KOPT-K1 (cell line): ENCODE measurements around the gene SYT6.

Experiments used
- H3K27ac ChIP-seq: fragments of 200-600 bp; sonication (generic); 2 replicates; pipeline ENCODE4 v1.5.1; 2016; ENCODE audit warnings: antibody characterized with exemption, mild to moderate bottlenecking, low read depth, low read length; ENCODE audit not compliant: poor library complexity, severe bottlenecking
- H3K36me3 ChIP-seq: fragments of 200-600 bp; sonication (generic); 2 replicates; pipeline ENCODE4 v1.5.1; 2017; ENCODE audit warnings: antibody characterized with exemption, mild to moderate bottlenecking, low read length, moderate library complexity; ENCODE audit not compliant: insufficient read depth
- H3K9me3 ChIP-seq: fragments of 200-600 bp; sonication (generic); 2 replicates; pipeline ENCODE4 v1.5.1; 2017; ENCODE audit warnings: antibody characterized with exemption, low read length, mild to moderate bottlenecking; ENCODE audit not compliant: insufficient read depth, poor library complexity, severe bottlenecking

Gene SYT6, protein sequence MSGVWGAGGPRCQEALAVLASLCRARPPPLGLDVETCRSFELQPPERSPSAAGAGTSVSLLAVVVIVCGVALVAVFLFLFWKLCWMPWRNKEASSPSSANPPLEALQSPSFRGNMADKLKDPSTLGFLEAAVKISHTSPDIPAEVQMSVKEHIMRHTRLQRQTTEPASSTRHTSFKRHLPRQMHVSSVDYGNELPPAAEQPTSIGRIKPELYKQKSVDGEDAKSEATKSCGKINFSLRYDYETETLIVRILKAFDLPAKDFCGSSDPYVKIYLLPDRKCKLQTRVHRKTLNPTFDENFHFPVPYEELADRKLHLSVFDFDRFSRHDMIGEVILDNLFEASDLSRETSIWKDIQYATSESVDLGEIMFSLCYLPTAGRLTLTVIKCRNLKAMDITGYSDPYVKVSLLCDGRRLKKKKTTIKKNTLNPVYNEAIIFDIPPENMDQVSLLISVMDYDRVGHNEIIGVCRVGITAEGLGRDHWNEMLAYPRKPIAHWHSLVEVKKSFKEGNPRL

GRCh38 chr1:114153261-114154145 is at the start of gene SYT6:
Gene SYT6, minus strand, starts transcription at chr1:114153869. Its CDS starts 97 bp downstream, at chr1:114153772.
- Histone ChIP-seq H3K36me3 (no peaks in the 10 kb centered on the region), H3K27ac (no peak within 1 kb of the TSS), H3K9me3 (peaks cover 18% of the 10 kb centered on the region)

- no peak overlapping the region for H3K27ac ChIP-seq
- H3K36me3 ChIP-seq = no peaks in the 10 kb centered on the region
- H3K9me3 ChIP-seq = no peaks in the 10 kb centered on the region
Measured at GRCh38 chr1:114201486-114201885, 47.8 kb upstream of the SYT6 start.

- Histone ChIP-seq H3K36me3 (no peaks in the 10 kb centered on the region), H3K27ac (no peak overlapping the region), H3K9me3 (peaks cover 4% of the 10 kb centered on the region)
Measured at GRCh38 chr1:114199017-114199594, 45.4 kb upstream of the SYT6 start.

- peaks cover 4% of the 10 kb centered on the region for H3K9me3 ChIP-seq
- no peaks in the 10 kb centered on the region for H3K36me3 ChIP-seq
- H3K27ac ChIP-seq = no peak overlapping the region
Measured at GRCh38 chr1:114196992-114197907, 43.6 kb upstream of the SYT6 start.

DNA sequence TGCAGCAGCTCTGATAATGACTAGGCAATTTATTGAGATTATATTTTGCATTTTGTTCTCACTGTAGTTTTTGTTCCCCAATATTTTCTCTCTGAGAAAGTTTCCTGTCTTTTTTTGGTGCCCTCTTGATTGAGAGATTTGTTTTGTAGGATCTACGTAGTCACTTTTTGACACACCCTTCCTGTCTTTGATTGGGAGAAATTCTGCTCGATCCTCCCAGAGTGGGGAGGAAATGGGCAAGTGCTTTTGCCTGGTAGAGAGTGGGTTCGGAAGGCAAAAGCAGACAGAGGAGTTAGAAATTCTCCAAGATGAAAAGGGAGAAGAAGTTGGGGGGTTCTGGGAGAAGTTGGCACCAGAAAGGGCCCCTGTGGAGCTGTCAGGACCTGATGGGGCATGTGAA is 42.1 kb upstream of the SYT6 start:
- H3K27ac ChIP-seq = no peak overlapping the region

DNA sequence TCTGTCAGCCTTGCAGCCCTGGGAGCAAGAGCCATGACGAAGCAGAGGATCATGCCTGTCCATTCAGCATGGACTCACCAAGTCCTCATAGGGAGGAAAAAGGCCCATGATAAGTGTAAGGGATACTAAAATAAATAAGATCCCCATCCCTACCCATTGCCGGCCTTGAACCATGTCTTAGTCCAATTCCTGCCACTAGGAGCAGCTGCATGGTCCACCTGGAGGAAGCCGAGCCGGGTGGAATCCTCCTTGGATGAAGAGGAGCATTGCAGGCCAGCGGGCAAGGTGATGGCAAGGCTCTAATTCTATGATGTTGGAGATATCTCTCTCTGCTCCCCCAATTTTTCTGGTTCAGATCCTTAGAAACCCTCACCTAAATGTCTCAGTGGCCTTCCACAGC is 38.7 kb upstream of the SYT6 start:
- H3K27ac ChIP-seq = no peak overlapping the region
- peaks cover 4% of the 10 kb centered on the region for H3K9me3 ChIP-seq
- no peaks in the 10 kb centered on the region for H3K36me3 ChIP-seq

More for the DNA sequence above, 42.1 kb upstream of the SYT6 start:
- Histone ChIP-seq H3K9me3 (peaks cover 4% of the 10 kb centered on the region), H3K36me3 (no peaks in the 10 kb centered on the region)

- Histone ChIP-seq H3K27ac (no peak overlapping the region), H3K9me3 (no peaks in the 10 kb centered on the region), H3K36me3 (no peaks in the 10 kb centered on the region)
Measured at GRCh38 chr1:114189398-114189797, 35.7 kb upstream of the SYT6 start.

GRCh38 chr1:114181356-114181755 is 27.7 kb upstream of the SYT6 start:
- Histone ChIP-seq H3K9me3 (no peaks in the 10 kb centered on the region), H3K36me3 (no peaks in the 10 kb centered on the region), H3K27ac (no peak overlapping the region)

GRCh38 chr1:114180742-114181141 is 27.1 kb upstream of the SYT6 start:
- Histone ChIP-seq H3K27ac (no peak overlapping the region), H3K36me3 (no peaks in the 10 kb centered on the region), H3K9me3 (no peaks in the 10 kb centered on the region)

- no peak overlapping the region for H3K27ac ChIP-seq
Measured at GRCh38 chr1:114178936-114179335, 25.3 kb upstream of the SYT6 start.

GRCh38 chr1:114177282-114177681 is 23.6 kb upstream of the SYT6 start:
- Histone ChIP-seq H3K9me3 (no peaks in the 10 kb centered on the region), H3K36me3 (no peaks in the 10 kb centered on the region), H3K27ac (no peak overlapping the region)

More at GRCh38 chr1:114178936-114179335, 25.3 kb upstream of the SYT6 start:
- no peaks in the 10 kb centered on the region for H3K9me3 ChIP-seq
- no peaks in the 10 kb centered on the region for H3K36me3 ChIP-seq

GRCh38 chr1:114176366-114176765 is 22.7 kb upstream of the SYT6 start:
- no peak overlapping the region for H3K27ac ChIP-seq
- H3K9me3 ChIP-seq = no peaks in the 10 kb centered on the region
- no peaks in the 10 kb centered on the region for H3K36me3 ChIP-seq

DNA sequence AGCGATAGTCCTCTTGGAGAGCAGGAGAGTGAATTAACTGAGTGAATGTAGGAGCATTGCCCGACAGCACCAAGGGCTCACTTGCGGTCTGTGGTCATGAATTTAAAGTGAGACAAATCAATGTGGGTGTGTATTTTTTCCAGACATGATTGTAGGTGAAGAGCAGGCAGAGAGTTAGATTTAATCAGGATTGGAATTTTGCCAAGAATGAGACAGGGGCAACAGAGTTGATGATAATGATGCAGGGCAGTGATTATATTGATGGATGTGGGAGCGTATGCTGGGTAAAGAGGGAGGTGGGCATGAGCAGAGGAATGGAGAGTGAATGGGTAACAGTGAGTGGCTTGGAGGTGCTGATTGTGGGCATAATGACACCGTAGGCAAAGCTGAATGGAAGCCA is 20.0 kb upstream of the SYT6 start:
- no peak overlapping the region for H3K27ac ChIP-seq
- no peaks in the 10 kb centered on the region for H3K9me3 ChIP-seq
- no peaks in the 10 kb centered on the region for H3K36me3 ChIP-seq

GRCh38 chr1:114169509-114169908 is 15.8 kb upstream of the SYT6 start:
- Histone ChIP-seq H3K27ac (no peak overlapping the region), H3K9me3 (no peaks in the 10 kb centered on the region), H3K36me3 (no peaks in the 10 kb centered on the region)
